Endothelial cell of umbilical vein (primary cell): ENCODE measurements around the gene PDXDC1. TPM values are rescaled to one million over a fixed set of nuclear protein-coding genes. Genes with fewer than 3 reads are reported as not detected.
"Not testable (repeated sequence)": the region's sequence is repeated elsewhere in the genome, so short reads cannot be mapped to it uniquely, and the experiment has no call there.

Source experiments
- BruUV-seq: library from RNA; stranded (reverse); fragments of 400-500 nt; replicated peaks from 2 replicates; lab custom pipeline; 2021; lab: Mats Ljungman, UMichigan
- CTCF ChIA-PET: fragments of 300-600, 350-600 bp; sonication (Branson Sonifier 250); formaldehyde crosslinking; loops from one replicate; lab custom pipeline; 2021; ENCODE audit warnings: antibody characterized with exemption, inconsistent platforms; lab: Charles Lee
- POLR2A ChIA-PET: fragments of 300-600, 350-600 bp; sonication (Branson Sonifier 250); formaldehyde crosslinking; loops from one replicate; lab custom pipeline; 2021; ENCODE audit warnings: antibody characterized with exemption, inconsistent platforms; lab: Charles Lee
- DNase-seq: peaks from one replicate; pipeline ENCODE4 v3.0.0-alpha.2; 2011; ENCODE audit warnings: low read depth, low spot score
- FAIRE-seq: peaks from 2 replicates; lab custom pipeline; 2011; peaks lifted over from hg19 to GRCh38; lab: Jason Lieb, UNC
- H2AFZ ChIP-seq: 2 replicates; pipeline ENCODE4 v1.6.0; 2012; ENCODE audit warnings: low read depth, low read length, control low read depth, inconsistent platforms
- H3K27ac ChIP-seq: 2 replicates; pipeline ENCODE4 v1.5.1; 2011; ENCODE audit warnings: low read depth, mild to moderate bottlenecking, control low read depth, low read length, moderate library complexity; ENCODE audit not compliant: insufficient read depth
- H3K27me3 ChIP-seq, 2 experiments: 2 replicates each; pipeline versions ENCODE4 v1.6.0 to v1.6.1; 2011; ENCODE audit warnings: low read length in 2 of 2, mixed read lengths in 1 of 2; ENCODE audit not compliant: control insufficient read depth in 2 of 2, insufficient read depth in 2 of 2
- H3K36me3 ChIP-seq, 2 experiments: 2 replicates in 1 of 2; 3 replicates in 1 of 2; pipeline ENCODE4 v1.5.1; 2011; ENCODE audit warnings: low read length in 2 of 2, mild to moderate bottlenecking in 1 of 2, moderate library complexity in 1 of 2; ENCODE audit not compliant: control insufficient read depth in 2 of 2, insufficient read depth in 2 of 2; ENCODE audit errors: extremely low read depth in 1 of 2
- H3K4me1 ChIP-seq: 3 replicates; pipeline ENCODE4 v1.5.1; 2011; ENCODE audit warnings: mild to moderate bottlenecking, low read length; ENCODE audit not compliant: control insufficient read depth, insufficient read depth; ENCODE audit errors: extremely low read depth
- H3K4me2 ChIP-seq: 2 replicates; pipeline ENCODE4 v1.6.1; 2011; ENCODE audit warnings: low read length, control low read depth, mixed read lengths; ENCODE audit not compliant: insufficient read depth
- H3K4me3 ChIP-seq, 3 experiments: fragments of 200-600 bp in 1 of 3; sonication (generic), shearing (Covaris generic) in 1 of 3; replicated peaks in 1 of 3; 2 replicates each; pipeline ENCODE4 v1.5.1; 2011 to 2016; ENCODE audit warnings: control low read depth in 3 of 3, low read length in 3 of 3, mild to moderate bottlenecking in 2 of 3, inconsistent platforms in 1 of 3, low read depth in 1 of 3, moderate library complexity in 1 of 3; ENCODE audit not compliant: insufficient read depth in 1 of 3
- H3K79me2 ChIP-seq: 2 replicates; pipeline ENCODE4 v1.6.0; 2012; ENCODE audit warnings: low read length, inconsistent platforms; ENCODE audit not compliant: control insufficient read depth, insufficient read depth
- H3K9ac ChIP-seq: replicated peaks from 2 replicates; pipeline ENCODE3; 2011; ENCODE audit warnings: low read length, control low read depth; ENCODE audit not compliant: insufficient read depth; ENCODE audit errors: extremely low read depth
- H3K9me1 ChIP-seq: replicated peaks from 3 replicates; pipeline ENCODE4 v1.6.0; 2011; ENCODE audit warnings: mild to moderate bottlenecking, low read length; ENCODE audit not compliant: control insufficient read depth, insufficient read depth; ENCODE audit errors: extremely low read depth
- H3K9me3 ChIP-seq: replicated peaks from 2 replicates; pipeline ENCODE4 v1.5.1; 2012; ENCODE audit warnings: low read length, inconsistent platforms; ENCODE audit not compliant: control insufficient read depth, insufficient read depth
- H4K20me1 ChIP-seq: replicated peaks from 2 replicates; pipeline ENCODE3; 2011; ENCODE audit warnings: mild to moderate bottlenecking, low read length; ENCODE audit not compliant: control insufficient read depth, insufficient read depth; ENCODE audit errors: extremely low read depth
- dilution Hi-C: fragments of 300-500 bp; cut with MboI; formaldehyde crosslinking; loops from one replicate; pipeline ENCODE4 v1.15.0; 2019; ENCODE audit warnings: low sequenced_read_pairs; ENCODE audit not compliant: extremely low pct_ligation_motif_present
- intact Hi-C: fragments of 100-400 bp; cut with micrococcal nuclease; formaldehyde crosslinking; loops from one replicate; pipeline ENCODE4 v1.10.0; 2022
- polyA plus RNA-seq, 4 experiments: library from polyadenylated mRNA; depleted of rRNA in 3 of 4; stranded (reverse) in 3 of 4; unstranded in 1 of 4; fragments of >200 nt; gene quantifications; 2 replicates each; pipeline versions ENCODE4 v1.2.1 to v1.2.3, GENCODE V29; 2011 to 2012; ENCODE audit warnings: missing spikeins in 1 of 4
- total RNA-seq: library from RNA; stranded (reverse); gene quantifications from 2 replicates; pipeline ENCODE4 v1.2.3, GENCODE V29; 2021

The PDXDC1 gene
- total and polyA plus RNA-seq, 2 donors (not counting 3 experiments of a cell fraction or from before 2014, with no cell fraction given), result 44.6 to 78.9 TPM

DNA sequence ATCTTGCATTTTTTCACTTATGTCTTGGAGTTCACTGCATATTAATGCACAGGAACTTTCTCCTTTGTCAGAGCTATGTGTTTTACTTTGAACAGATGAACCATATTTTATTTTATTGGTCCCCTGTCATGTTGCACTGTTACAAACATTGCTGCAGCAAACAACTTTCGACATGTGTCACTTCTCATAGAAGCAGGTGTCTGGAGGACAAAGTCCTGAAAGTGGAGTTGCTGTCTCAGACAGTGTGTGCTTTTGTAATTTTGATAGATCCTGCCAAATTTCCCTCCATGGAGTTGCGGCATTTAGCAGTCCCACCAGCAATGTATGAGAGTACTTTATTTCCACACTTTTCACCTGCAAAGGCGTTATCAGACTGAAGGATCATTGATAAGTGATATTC is 27.6 kb downstream of the PDXDC1 start:
- CTCF ChIA-PET, H3K9ac ChIP-seq, H2AFZ ChIP-seq, H3K79me2 ChIP-seq, BruUV-seq, H3K9me1 ChIP-seq, dilution Hi-C loops, H3K9me3 ChIP-seq, POLR2A ChIA-PET, H3K4me2 ChIP-seq, FAIRE-seq, DNase-seq, H3K27ac ChIP-seq, H3K27me3 ChIP-seq, H3K36me3 ChIP-seq, H4K20me1 ChIP-seq, H3K4me3 ChIP-seq, H3K4me1 ChIP-seq, intact Hi-C loops: not testable (repeated sequence)

DNA sequence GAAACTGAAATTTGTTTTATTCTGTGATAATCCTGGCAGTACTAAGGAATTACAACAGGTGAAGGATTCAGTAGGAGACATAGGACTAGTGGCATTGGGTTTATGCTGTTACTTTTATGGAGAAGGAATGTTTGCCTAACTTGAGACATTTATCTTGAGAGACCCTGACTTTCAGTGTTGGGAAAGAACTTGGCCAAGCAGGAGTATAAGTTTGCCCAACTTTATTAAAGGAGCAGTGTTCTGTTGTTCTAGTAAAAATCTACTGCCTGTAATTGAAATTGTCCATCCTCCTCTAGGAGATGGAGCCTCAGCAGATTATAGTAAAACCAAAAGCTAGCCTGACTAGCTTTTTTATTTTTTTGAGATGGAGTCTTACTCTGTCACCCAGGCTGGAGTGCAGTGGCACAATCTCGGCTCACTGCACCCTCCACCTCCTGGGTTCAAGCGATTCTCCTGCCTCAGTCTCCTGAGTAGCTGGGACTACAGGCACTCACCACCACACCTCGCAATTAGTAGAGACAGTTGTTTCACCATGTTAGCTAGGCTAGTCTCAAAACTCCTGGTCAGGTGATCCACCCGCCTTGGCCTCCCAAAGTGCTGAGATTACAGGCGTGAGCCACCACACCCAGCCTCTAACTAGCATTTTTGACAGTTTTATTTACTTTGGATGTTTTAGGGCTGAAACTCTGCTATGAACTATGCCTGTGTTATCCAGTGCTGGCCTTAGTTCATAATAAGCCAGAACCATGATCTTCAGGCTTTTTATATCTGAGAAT is 30.7 kb downstream of the PDXDC1 start:
- H2AFZ ChIP-seq, H3K79me2 ChIP-seq, H3K4me2 ChIP-seq, H3K27ac ChIP-seq, DNase-seq, POLR2A ChIA-PET, CTCF ChIA-PET, H3K36me3 ChIP-seq, dilution Hi-C loops, H3K9ac ChIP-seq, FAIRE-seq, H4K20me1 ChIP-seq, H3K27me3 ChIP-seq, intact Hi-C loops, BruUV-seq, H3K4me3 ChIP-seq, H3K9me1 ChIP-seq, H3K4me1 ChIP-seq, H3K9me3 ChIP-seq: not testable (repeated sequence)

DNA sequence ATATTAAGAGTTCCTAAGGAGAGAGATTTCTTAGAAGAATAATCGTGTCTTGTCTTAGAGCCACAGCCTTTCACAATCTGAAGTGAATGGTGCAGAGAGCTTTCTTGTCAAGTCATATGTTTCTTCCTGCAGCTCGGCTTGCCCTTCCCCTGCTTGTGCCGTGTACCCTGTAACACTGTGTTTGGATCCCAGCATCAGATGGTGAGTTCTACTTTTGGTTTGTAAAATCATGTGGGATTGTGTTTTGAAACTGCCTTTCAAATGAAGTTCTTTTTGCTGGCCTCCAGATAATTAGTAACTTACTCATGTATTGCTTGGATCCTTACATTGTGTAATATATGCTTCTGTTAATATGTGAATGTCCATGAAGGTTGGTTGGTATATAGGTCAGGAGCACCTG is 33.8 kb downstream of the PDXDC1 start:
- H3K36me3 ChIP-seq, H3K9ac ChIP-seq, CTCF ChIA-PET, H3K27me3 ChIP-seq, H3K9me1 ChIP-seq, H3K27ac ChIP-seq, H3K4me3 ChIP-seq, H4K20me1 ChIP-seq, DNase-seq, FAIRE-seq, intact Hi-C loops, H2AFZ ChIP-seq, H3K4me2 ChIP-seq, BruUV-seq, POLR2A ChIA-PET, H3K79me2 ChIP-seq, dilution Hi-C loops, H3K9me3 ChIP-seq, H3K4me1 ChIP-seq: not testable (repeated sequence)

DNA sequence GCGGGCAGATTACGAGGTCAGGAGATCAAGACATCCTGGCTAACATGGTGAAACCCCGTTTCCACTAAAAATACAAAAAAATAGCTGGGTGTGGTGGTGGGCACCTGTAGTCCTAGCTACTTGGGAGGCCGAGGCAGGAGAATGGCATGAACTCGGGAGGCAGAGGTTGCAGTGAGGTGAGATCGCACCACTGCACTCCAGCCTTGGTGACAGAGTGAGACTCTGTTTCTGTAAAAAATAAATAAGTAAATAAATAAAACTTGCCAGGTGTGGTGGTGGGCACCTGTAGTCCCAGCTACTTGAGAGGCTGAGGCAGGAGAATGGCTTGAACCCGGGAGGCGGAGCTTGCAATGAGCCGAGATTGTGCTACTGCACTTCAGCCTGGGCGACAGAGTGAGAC is 38.1 kb downstream of the PDXDC1 start:
- BruUV-seq, H3K27ac ChIP-seq, H3K36me3 ChIP-seq, H3K79me2 ChIP-seq, H3K27me3 ChIP-seq, H3K4me2 ChIP-seq, H3K9ac ChIP-seq, FAIRE-seq, H4K20me1 ChIP-seq, POLR2A ChIA-PET, H3K9me3 ChIP-seq, H3K4me3 ChIP-seq, dilution Hi-C loops, DNase-seq, H2AFZ ChIP-seq, H3K9me1 ChIP-seq: not testable (repeated sequence)
- peaks cover 18% of the 10 kb centered on the region for H3K4me1 ChIP-seq
- CTCF ChIA-PET, result interaction anchor here (0.7 to 1.3 kb wide), 2 partner anchors 10 to 22 kb away, joined by 4 read pairs; no protein-coding TSS in a partner anchor
- intact Hi-C loops, result loop anchor here (5.0 kb wide), 1 partner anchor 41 kb away; no protein-coding TSS in a partner anchor
